Effector memory CD4-positive, alpha-beta T cell (primary cell): ENCODE measurements around the gene NEK1.
"Not testable (repeated sequence)": the region's sequence is repeated elsewhere in the genome, so short reads cannot be mapped to it uniquely, and the experiment has no call there.

Experiments used
- DNase-seq, 3 donors: peaks; one replicate each; pipeline ENCODE4 v3.0.0-alpha.2; 2020
- H3K27ac ChIP-seq: 2 replicates; pipeline ENCODE4 v1.7.0; 2013; ENCODE audit warnings: mild to moderate bottlenecking, low read length, moderate library complexity; ENCODE audit not compliant: insufficient read depth, poor library complexity, severe bottlenecking
- H3K27me3 ChIP-seq: replicated peaks from 2 replicates; pipeline ENCODE4 v1.7.0; 2013; ENCODE audit warnings: mild to moderate bottlenecking, low read length; ENCODE audit not compliant: insufficient read depth, control insufficient read depth, poor library complexity, severe bottlenecking
- H3K36me3 ChIP-seq: 2 replicates; pipeline ENCODE4 v1.7.0; 2013; ENCODE audit warnings: mild to moderate bottlenecking, low read length, moderate library complexity; ENCODE audit not compliant: control insufficient read depth, insufficient read depth
- H3K4me1 ChIP-seq: 2 replicates; pipeline ENCODE4 v1.7.0; 2013; ENCODE audit warnings: low read length, mild to moderate bottlenecking; ENCODE audit not compliant: control insufficient read depth, insufficient read depth, poor library complexity, severe bottlenecking
- H3K4me3 ChIP-seq: 2 replicates; pipeline ENCODE4 v1.7.0; 2013; ENCODE audit warnings: low read length, low read depth, mild to moderate bottlenecking; ENCODE audit not compliant: insufficient read depth, poor library complexity, severe bottlenecking
- H3K9me3 ChIP-seq: 2 replicates; pipeline ENCODE4 v1.7.0; 2013; ENCODE audit warnings: mild to moderate bottlenecking, low read length, moderate library complexity; ENCODE audit not compliant: control insufficient read depth

Gene NEK1

GRCh38 chr4:169484485-169484884 lies 127.9 kb downstream of the NEK1 start:
- no peaks in the 10 kb centered on the region for H3K4me1 ChIP-seq
- H3K27me3 ChIP-seq, result no peaks in the 10 kb centered on the region
- H3K36me3 ChIP-seq, result no peaks in the 10 kb centered on the region
- no peaks in the 10 kb centered on the region for H3K9me3 ChIP-seq
- H3K27ac ChIP-seq, result no peak overlapping the region
- no peak for DNase-seq
- H3K4me3 ChIP-seq, result no peak overlapping the region

- Histone ChIP-seq H3K4me3 (no peak overlapping the region), H3K9me3 (no peaks in the 10 kb centered on the region), H3K4me1 (no peaks in the 10 kb centered on the region), H3K27me3 (no peaks in the 10 kb centered on the region), H3K36me3 (no peaks in the 10 kb centered on the region), H3K27ac (no peak overlapping the region)
- DNase-seq, result no peak
Observed at GRCh38 chr4:169464080-169464479, 148.3 kb downstream of the NEK1 start.

DNA sequence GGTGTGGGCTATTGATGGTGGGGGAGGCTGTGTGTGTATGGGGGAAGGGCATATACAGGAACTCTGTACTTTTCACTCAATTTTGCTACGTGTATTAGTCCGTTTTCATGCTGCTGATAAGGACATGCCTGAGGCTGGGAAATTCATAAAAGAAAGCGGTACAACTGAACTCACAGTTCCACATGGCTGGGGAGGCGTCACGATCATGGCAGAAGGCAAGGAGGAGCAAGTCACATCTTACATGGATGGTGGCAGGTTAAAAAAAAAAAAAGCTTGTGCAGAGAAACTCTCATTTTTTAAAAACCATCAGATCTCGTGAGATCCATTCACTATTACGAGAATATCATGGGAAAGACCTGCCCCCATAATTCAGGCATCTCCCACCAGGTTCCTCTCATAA lies 152.3 kb downstream of the NEK1 start:
- H3K36me3 ChIP-seq, result no peaks in the 10 kb centered on the region
- H3K27me3 ChIP-seq, result no peaks in the 10 kb centered on the region
- H3K4me3 ChIP-seq, result no peak overlapping the region
- no peak for DNase-seq
- no peaks in the 10 kb centered on the region for H3K4me1 ChIP-seq
- H3K9me3 ChIP-seq, result no peaks in the 10 kb centered on the region
- H3K27ac ChIP-seq, result no peak overlapping the region

DNA sequence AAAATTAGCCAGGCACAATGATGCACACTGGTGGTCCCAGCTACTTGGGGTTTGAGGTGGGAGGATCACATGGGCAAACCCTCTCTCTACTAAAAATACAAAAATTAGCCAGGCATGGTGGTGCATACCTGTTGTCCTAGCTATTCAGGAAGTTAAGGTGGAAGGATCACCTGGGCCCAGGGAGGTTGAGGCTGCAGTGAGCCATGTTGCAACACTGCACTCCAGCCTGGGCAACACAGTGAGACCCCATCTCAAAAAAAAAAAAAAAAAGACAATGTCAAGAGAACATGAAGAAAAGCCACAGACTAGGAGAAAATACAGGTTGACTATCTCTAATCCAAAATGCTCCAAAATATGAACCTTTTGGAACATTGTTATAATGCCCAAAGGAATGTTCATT lies 153.8 kb downstream of the NEK1 start:
- Histone ChIP-seq H3K9me3 (no peaks in the 10 kb centered on the region), H3K36me3 (no peaks in the 10 kb centered on the region), H3K27me3 (no peaks in the 10 kb centered on the region), H3K4me1 (no peaks in the 10 kb centered on the region), H3K4me3 (no peak overlapping the region), H3K27ac (no peak overlapping the region)
- DNase-seq, result no peak

GRCh38 chr4:169452644-169453043 lies 159.7 kb downstream of the NEK1 start:
- H3K4me1 ChIP-seq, H3K36me3 ChIP-seq, H3K4me3 ChIP-seq, H3K27ac ChIP-seq, H3K9me3 ChIP-seq, DNase-seq, H3K27me3 ChIP-seq: not testable (repeated sequence)

DNA sequence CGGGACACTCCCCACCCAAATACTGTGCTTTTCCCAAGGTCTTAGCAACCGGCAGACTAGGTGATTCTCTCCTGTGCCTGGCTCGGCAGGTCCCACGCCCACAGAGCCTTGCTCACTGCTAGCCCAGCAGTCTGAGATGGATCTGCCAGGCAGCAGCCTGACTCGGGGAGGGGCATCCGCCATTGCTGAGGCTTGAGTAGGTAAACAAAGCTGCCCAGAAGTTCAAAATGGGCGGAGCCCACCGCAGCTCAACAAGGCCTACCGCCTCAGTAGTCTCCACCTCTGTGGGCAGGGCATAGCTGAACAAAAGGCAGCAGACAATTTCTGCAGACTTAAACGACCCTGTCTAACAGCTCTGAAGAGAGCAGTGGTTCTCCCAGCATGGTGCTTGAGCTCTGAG lies 163.4 kb downstream of the NEK1 start:
- peaks cover 13% of the 10 kb centered on the region for H3K36me3 ChIP-seq
- H3K27me3 ChIP-seq, H3K4me1 ChIP-seq, H3K4me3 ChIP-seq, H3K9me3 ChIP-seq, H3K27ac ChIP-seq, DNase-seq: not testable (repeated sequence)

DNA sequence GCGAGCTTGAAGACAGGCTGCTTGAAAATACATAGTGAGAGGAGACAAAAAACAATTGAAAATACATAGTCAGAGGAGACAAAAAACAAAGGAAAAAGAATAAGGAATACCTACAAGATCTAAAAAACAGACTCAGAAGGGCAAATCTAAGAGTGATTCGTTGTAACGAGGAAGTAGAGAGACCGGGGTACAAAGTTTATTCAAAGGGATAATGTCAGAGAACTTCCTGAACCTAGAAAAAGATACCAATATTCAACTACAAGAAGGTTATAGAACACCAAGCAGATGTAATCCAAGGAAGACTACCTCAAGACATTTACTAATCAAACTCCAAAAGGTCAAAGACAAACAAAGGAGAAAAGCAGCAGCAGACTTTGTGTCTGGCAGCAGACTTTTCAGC lies 165.6 kb downstream of the NEK1 start:
- Histone ChIP-seq H3K27ac (no peak overlapping the region), H3K4me3 (no peak overlapping the region), H3K36me3 (peaks cover 13% of the 10 kb centered on the region), H3K4me1 (no peaks in the 10 kb centered on the region), H3K9me3 (peaks cover 9% of the 10 kb centered on the region), H3K27me3 (no peaks in the 10 kb centered on the region)
- no peak for DNase-seq

DNA sequence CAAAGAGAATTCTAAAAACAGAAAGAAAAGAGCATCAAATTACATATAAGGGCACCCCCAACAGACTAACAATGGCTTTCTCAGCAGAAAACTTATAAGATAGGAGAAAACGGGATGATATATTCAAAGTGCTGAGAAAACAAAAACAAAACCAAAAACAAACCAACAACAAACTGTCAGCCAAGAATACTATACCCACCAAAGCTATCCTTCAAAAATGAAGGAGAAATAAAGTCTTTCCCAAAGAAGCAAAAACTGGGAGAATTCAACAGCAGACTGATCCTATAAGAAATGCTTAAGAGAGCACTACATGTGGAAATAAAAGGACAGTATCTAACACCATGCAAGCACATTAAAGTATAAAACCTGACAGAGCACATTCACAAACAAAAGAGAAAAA lies 168.6 kb downstream of the NEK1 start:
- H3K27ac ChIP-seq, result no peak overlapping the region
- no peak overlapping the region for H3K4me3 ChIP-seq
- no peaks in the 10 kb centered on the region for H3K4me1 ChIP-seq
- H3K9me3 ChIP-seq, result peaks cover 9% of the 10 kb centered on the region
- peaks cover 13% of the 10 kb centered on the region for H3K36me3 ChIP-seq
- H3K27me3 ChIP-seq, result no peaks in the 10 kb centered on the region
- no peak for DNase-seq

GRCh38 chr4:169440446-169440845 lies 171.9 kb downstream of the NEK1 start:
- H3K27me3 ChIP-seq, result no peaks in the 10 kb centered on the region
- H3K9me3 ChIP-seq, result peaks cover 9% of the 10 kb centered on the region
- DNase-seq, result no peak
- H3K4me3 ChIP-seq, result no peak overlapping the region
- no peaks in the 10 kb centered on the region for H3K4me1 ChIP-seq
- H3K36me3 ChIP-seq, result peaks cover 8% of the 10 kb centered on the region
- H3K27ac ChIP-seq, result no peak overlapping the region

- DNase-seq, result no peak
- no peak overlapping the region for H3K27ac ChIP-seq
- no peaks in the 10 kb centered on the region for H3K4me1 ChIP-seq
- no peak overlapping the region for H3K4me3 ChIP-seq
- H3K27me3 ChIP-seq, result no peaks in the 10 kb centered on the region
- H3K36me3 ChIP-seq, result no peaks in the 10 kb centered on the region
- H3K9me3 ChIP-seq, result peaks cover 4% of the 10 kb centered on the region
Observed at GRCh38 chr4:169439244-169439643, 173.1 kb downstream of the NEK1 start.

DNA sequence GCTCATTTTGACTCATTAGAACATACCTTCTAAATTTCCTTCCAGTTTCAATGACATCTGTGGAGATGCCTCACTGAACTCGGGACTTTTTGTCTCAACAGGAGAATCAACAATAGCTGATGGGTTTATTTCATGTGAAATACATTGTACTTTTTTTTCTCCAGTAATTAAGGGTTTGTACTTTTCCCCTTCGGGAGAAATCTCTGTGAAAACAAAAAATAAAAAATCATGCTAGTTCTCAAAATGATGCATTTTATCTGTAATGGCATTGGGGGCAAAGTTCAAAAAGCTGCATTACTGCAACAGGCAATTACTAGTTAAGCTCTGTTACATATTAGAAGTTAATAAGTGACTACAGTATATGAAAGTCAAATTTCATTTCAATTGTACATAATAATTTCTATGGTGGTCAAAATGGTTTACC lies 174.3 kb downstream of the NEK1 start:
- no peaks in the 10 kb centered on the region for H3K4me1 ChIP-seq
- no peaks in the 10 kb centered on the region for H3K9me3 ChIP-seq
- no peaks in the 10 kb centered on the region for H3K36me3 ChIP-seq
- no peak overlapping the region for H3K27ac ChIP-seq
- DNase-seq, result no peak
- no peak overlapping the region for H3K4me3 ChIP-seq
- no peaks in the 10 kb centered on the region for H3K27me3 ChIP-seq
